NCI-H2227 (cell line): ENCODE measurements around the gene ST6GALNAC5.
A peak's percentile ranks its signal among the peaks of the same experiment; 100 is the strongest.

ENCODE experiments used
- DNase-seq: peaks from one replicate; lab custom pipeline; 2025; ENCODE audit not compliant: unreplicated experiment; lab: John Stamatoyannopoulos, UW

The ST6GALNAC5 gene

DNA sequence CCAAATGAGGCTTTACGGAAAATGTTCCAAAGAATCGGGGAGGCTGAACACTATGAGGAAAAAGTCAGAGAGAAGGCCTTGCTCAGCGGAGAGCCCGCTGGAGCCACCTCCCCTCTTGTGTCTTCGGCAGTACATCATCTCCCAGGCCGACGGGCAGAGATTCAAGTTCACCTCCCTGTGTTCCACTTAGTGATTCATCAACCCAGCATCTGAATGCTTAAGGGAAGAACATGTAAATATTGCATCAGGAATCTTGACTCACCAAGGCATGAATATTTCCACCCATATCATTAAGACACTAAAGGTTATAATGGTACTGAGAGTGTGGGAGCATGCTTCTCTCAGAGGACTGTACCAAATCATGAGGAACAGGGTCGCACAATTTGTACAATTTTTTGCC lies 172.5 kb downstream of the ST6GALNAC5 start:
- DNase-seq, result no peak

DNA sequence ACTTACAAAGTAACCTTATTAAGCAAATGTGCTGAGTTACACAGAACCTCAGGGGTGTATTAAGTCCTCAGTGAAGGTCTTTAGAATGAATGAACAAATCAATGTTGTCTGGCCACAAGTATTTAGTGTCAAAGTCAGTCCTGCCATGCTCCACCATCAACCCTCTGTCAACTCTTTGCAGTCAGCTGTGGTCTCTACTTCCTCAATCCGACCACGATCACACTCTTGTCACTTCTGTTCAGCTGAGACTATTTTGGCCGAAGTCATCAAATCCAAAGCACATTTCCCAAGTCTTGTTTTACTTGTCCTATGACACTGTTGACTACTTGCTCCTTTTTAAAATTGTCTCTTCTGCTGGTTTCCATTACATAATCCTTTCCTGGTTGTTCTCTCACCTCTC lies 173.5 kb downstream of the ST6GALNAC5 start:
- DNase-seq, result no peak

DNA sequence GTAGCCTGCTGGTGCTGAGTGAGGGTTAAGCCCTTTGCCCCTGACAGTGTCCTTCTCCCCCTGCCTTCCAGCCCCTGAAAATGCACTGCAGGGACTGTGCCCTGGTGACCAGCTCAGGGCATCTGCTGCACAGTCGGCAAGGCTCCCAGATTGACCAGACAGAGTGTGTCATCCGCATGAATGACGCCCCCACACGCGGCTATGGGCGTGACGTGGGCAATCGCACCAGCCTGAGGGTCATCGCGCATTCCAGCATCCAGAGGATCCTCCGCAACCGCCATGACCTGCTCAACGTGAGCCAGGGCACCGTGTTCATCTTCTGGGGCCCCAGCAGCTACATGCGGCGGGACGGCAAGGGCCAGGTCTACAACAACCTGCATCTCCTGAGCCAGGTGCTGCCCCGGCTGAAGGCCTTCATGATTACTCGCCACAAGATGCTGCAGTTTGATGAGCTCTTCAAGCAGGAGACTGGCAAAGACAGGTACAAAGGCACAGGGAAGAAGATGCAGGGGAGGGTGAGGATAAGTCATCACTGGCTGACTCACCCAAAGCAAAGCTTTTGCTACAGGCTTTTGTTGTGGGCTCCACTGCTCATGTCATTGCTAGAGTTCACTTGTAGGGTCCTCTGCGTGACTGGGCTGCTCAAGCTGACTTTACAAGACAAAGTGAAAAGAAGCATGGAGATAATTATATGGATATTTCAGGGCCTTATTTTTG lies 177.0 kb downstream of the ST6GALNAC5 start:
- no peak for DNase-seq

DNA sequence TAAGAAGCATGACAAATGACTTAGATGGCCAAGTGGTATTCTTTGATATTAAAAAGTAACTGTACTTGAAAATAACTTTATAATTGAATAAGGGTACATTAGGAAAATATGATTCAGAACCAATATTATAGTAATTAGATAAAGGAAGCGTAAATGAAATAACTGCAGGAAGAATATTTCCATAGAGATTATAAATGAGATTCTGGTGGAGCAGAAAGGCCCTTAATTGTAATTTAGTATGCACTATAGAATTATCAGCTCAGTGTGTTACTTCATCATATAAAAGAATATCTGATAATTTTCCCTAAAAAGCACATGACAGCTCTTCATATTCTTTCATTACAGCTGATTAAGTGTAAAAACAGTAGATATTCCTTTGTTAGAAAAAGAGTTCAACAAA lies 180.3 kb downstream of the ST6GALNAC5 start:
- no peak for DNase-seq

DNA sequence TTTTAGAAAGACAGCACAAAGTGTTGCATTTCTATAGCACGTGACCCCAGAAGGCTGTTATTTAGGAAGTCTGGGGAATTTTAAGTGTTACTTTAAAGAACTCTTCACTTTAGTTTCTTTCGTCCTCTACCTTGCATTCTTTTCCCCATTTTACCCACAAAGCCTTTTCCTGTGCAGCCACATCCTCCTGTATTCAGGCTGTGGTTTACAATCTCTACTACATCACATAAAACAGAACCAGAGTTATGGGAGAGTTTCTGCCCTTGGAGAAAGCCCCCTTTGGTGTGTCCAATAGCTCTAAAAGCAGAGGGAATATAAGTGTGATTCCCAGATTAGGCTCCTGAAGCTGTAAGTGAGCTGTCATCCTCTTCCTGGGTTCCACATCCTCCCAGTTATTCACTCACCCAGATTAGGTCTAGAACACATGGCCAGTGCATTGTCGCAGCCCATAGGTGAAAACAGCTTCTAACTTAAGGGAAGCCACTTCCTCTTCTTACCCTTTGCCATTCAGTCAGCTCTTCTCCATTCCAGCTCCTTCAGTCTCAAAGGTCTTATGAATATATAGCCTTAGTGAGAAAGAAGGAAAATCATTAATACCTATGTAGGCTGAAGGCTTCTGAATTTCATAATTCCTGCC lies 180.8 kb downstream of the ST6GALNAC5 start:
- no peak for DNase-seq

DNA sequence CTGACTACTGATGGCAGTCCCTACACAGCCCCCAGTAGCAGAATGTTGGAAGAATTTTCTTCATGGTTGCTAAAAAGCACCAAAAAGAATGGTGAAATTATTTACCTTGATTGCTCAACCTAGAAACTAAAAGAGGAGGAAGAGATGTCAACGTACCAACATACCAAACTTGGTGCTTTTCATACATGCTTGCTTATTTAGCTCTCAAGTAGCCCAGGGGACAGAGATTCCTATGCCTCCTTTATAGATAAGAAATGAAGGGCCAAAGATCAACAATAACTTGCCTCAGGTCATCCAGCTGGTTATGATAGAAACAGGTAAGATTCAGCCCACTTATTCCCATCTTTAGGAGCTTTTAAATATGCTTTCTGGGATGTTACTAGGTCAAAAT lies 181.3 kb downstream of the ST6GALNAC5 start:
- no peak for DNase-seq

DNA sequence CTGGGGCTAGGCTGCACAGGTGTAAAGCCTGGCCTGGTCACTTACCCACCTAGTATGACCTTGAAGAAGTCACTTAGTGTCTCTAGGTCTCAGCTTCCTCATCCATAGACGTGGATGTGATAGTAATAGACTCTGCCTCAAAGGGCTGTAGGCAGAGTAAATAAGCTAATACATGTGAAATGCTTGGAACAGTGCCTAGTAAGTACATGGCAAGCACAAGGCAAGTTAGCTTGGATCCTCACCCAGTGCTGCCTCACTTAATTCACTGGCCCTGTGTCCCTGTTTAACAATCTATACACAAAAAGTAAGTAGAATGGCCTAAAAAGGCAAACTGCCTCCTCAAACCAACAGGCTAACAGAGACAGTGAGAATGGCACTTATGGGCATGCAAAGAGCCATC lies 184.1 kb downstream of the ST6GALNAC5 start:
- no peak for DNase-seq

DNA sequence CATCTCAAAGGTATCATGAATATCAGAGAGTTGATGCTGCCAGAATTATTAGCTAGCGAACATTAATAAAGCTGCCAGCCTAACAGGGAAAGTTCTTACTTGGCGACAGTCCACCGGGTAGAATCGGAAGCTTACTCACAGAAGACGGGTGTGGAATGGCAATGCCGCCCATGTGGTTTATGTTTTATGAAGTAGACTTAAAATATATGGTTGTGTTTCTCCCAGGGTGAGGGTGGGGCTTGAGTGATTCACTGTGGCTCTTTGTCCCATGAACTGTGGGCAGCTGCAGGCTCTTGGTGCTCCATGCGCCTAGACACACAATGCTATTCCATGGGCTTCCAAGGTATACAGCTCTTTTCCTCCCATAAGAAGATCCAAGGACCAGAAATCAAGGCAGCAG lies 189.2 kb downstream of the ST6GALNAC5 start:
- DNase-seq, result no peak

DNA sequence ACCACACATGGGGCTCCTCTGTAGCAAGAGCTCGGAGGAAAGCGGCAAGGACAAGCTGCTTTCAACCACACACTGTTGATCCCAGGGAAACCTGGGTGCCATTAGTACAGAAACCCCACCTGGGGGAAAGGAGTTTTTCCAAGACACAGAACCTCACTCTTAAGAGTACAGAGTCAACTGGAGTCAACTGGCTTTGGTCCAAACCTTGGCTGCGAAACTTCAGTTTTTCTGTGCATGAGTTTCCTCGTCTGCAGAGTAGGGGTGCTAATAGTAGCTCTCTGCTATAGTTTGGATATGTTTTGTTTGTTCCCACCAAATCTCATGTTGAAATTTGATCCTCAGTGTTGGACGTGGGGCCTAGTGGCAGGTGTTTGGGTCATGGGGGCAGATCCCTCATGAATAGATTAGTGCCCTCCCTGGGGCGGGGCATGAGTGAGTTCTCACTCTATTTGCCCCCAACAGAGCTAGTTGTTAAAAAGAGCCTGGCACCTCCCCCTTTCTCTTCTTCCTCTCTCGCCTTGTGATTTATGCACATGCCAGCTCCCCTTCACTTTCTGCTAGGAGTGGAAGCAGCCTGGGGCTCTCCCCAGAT lies 190.8 kb downstream of the ST6GALNAC5 start:
- DNase-seq, result no peak

DNA sequence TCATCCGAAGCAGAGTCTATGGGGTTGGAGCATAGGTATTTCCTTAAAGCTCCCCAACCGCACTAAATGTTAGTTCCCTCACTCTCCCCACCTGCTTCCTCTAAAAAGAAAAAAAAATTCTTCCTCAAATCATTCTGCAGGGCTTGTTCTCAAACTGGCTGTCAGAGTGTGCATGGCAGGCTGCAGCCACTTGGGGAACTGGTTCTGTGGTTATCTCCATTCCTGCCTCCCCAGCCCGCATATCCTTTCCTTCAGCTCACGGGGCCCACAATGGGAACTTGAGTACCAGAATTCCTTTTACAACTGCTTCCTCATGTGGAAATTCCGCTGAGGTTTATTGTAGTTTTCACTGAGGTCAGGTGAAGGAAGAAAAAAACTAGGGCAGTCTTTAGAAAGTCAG lies 192.7 kb downstream of the ST6GALNAC5 start:
- no peak for DNase-seq

DNA sequence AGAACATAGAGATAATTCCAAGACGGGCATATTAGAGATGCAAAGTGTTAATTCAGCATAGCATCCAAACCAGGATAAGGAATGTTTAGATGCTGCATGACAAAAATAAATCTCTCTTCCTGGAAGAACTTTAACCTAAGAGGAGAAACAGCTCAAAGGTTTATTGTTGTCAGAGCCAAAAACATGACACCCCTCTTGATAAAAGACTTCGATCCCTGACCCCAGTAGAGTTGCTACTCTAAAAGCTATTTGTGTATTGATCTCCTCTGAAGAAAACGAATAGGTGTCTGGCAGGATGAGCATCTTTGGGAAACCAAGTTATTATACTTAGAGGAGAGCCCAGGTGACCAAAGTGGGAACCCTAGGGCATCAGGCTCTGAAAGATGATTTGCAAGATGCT lies 193.9 kb downstream of the ST6GALNAC5 start:
- no peak for DNase-seq

DNA sequence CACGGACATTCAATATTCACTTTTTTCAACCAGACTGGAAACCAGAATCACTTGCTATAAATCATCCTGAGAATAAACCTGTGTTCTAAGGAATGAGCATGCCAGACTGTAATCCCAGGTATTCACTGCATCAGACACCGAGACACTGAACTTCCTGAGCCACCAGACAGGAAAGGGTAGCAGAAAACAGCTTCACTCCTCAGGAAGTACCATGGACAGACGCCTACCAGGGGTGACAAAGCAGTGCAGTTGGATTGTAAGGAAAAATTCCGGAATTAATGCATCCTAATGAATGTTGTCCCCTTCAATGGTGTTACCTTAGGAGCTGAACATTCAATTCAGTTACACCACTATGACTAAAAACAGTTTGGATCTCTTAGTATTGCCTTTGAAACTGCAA lies 195.8 kb downstream of the ST6GALNAC5 start:
- no peak for DNase-seq

DNA sequence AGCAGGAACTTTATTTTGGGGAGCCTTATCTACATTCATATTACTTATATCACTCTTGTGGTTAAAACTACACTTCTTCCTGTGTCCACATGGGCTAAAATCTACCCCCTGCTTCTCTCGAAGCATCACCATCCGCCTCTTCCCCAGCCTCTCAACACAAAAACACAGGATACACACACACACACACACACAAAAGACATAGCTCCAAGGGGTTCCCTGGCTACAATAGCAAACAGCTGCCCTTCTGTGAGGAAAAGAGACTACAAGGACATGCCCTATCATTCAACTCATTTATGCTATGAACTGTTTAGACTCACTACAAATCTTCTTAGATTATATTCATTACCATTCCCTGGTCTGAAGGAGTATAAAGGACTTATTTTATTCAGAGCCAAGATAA lies 197.0 kb downstream of the ST6GALNAC5 start:
- no peak for DNase-seq

DNA sequence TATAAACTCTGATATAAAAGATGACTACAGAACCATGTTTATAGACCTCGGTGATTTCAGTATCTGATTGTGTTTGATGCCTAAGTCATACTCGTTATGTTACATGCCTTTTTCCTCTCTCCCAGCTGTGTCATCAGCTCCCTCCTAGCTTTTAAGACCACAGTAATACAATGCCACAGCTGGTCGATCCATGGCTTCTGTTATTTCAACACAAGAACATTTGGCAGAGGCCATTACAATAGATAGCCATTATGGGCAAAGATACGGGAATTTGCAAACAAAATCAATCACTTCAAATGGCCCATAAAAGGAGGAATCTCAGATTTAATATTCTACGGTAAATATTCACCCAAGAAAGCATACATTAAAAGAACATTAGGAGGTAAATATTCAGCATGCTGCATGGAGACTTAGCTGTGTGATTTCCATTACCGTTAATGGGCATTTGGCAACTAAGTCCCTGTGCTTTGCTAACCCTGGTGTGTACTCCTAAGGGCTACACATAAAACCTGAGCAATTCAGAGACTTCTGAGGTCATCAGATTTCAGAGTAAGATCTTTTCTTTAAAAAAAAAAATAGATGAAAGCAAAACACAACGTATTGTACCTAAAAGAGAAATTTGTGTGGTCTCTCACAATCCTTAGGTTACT lies 198.5 kb downstream of the ST6GALNAC5 start:
- no peak for DNase-seq

DNA sequence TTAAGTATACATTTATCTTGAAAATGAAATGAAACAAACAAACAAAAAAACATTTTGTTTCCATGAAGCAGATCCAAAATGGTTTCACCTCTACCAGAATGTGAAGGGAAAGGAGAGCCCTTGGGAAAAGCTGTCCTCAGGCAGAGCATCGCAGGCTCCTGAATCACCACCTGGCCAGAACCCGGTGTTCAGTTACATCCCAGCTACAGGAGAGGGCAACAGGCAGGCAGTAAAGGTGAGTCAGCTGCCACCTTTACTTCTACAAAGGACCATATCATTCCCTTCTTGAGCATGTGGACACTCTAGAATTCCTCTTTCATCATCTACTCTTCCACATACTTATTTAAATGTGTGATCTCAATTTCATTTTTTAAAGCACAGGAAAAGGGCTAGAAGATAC lies 200.7 kb downstream of the ST6GALNAC5 start:
- DNase-seq, result no peak

DNA sequence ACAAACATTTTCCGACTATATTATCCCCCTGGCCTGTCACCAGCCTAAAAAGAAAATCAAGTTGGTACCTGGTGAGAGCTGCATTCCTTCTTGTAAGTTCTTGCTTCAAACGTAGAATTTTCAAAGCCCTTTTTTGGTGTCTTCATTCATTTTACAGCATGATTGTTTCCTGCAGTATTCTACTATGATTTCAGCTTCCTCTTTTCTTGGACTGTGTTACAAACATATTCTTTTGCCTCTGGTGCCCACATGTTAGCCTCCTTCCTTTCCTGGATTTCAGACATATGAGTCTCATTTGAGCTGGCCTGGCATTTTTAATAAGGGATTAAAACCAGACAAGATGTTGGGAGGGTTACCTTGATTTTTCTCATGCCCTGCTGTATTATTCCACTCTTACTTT lies 209.5 kb downstream of the ST6GALNAC5 start:
- DNase-seq, result no peak

DNA sequence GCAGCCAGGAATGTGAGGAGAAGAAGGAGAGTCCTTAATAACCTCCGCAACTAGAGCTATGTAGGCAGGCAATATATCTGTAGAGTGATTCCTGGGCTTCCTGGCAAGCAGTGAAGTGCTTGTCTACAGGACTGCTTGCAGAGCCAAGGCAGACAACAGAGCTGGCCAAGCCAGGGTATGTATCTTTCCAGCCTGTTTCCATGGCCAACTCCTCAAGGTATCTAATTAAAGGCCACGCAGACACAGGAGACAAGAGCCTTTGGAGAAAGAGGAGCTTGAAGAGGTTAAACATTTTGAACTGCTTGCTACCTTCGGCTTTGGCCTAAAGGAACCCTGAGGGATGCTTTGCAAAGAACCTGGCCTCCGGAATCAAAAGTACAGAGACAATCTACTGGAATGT lies 214.6 kb downstream of the ST6GALNAC5 start:
- peak; percentile 23 for DNase-seq

DNA sequence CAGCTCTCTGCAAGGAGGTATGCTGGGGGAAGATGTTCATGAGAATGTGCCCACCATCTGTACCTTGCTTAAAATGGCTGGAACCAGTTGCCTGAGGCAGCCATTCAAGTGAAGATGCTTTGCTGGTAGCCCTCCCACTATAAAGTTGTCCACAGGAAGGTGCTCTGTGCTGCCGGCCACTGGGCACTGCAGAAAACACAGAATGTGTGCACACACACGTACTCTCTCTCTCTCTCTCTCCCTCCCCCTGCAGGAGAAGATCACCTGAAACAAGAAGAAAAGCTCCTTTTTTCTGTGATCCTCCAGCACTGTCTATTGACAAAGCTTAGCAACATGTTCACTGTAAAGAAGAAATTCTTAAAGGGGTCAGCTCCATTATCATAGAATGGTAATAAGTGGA lies 217.2 kb downstream of the ST6GALNAC5 start:
- no peak for DNase-seq

DNA sequence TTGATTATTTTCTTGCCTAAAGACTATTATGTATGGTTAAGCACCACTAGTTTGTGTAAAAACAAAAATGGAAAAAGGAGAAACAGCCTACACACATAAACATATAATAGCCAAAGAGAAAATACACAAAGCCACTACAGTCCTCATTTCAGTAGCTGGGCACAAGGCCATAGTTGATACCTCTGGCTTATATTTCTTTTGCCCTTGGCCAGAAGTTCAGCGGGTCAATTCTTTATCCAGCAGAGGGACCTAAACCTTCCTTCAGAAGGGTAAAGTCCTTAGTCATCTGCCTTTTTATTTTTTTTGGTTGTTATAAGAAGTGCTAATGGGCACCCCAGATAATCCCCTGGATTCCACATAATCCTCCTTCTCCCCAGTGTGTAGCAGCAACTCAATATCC lies 217.8 kb downstream of the ST6GALNAC5 start:
- DNase-seq, result no peak

DNA sequence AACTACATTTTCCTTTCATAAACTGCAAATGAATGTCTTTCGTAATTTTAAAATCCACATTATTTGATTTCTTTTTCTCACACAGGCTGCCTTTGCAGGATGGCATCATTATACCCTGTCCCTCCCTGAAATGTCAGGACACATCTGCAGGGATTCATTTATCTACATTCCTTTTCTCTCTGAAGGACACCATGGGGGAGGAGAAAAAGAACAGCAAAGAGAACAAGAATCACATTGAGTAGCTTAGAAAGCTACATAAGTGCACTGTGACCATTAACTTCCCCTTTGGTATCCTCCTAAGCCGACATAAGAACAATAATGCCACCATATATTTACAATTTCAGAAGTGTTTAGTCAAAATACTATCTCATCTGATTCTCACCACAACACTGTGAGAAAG lies 222.5 kb downstream of the ST6GALNAC5 start:
- DNase-seq, result peak; percentile 32

DNA sequence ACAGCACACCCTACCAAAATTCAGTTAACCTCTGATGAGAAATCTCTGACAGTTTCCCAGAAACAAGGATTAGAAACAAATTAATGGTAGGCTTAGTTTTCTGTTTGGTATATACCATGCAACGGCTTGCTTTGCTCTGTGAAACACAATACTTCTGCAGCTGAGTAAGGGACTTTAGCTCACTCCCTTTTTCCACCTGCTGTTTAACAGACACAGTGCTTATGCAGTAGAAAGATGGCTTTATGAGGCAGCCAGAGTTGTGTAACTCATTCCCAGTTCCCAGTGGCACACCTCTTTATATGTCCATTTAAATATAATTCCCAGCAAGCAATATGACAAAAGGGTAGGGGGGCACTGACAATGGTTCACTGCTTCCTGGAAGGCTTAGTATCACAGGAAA lies 228.0 kb downstream of the ST6GALNAC5 start:
- no peak for DNase-seq
